ENCODE data around the gene UPK1B. TPM values are rescaled to one million over a fixed set of nuclear protein-coding genes. Genes with fewer than 3 reads are reported as not detected.

Gene UPK1B
- total RNA-seq, 1 experiment from 2014 or later: 1.0 TPM

DNA sequence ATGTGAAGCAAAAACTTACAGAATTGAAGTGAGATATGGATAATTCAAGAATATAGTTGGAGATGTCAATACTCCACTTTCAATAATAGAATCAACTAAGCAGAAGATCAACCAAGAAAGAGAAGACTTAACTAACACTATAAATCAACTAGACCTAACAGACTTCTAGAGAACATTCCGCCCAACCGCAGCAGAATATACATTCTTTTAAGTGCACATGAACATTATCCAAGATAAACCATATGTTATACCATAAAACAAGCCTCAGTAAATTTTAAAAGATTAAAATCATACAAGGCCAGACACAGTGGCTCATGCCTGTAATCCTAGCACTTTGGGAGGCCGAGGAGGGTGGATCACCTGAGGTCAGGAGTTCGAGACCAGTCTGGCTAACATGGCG lies 32.9 kb upstream of the UPK1B start:
- Histone ChIP-seq H3K79me2 (ENCODE audit: insufficient read depth, low read length) (no peaks in the 10 kb centered on the region), H4K8ac (replicated peaks; ENCODE audit: insufficient read length, low read depth, low read length) (no peak overlapping the region), H3K9me3 (ENCODE audit: control insufficient read depth, low read depth, low read length) (no peaks in the 10 kb centered on the region), H3K18ac (ENCODE audit: insufficient read length, low read depth, low read length) (no peak overlapping the region), H4K91ac (ENCODE audit: insufficient read length, low read depth, low read length) (no peak overlapping the region), H2AK5ac (ENCODE audit: insufficient read length, low read length) (no peak overlapping the region), H2BK5ac (ENCODE audit: insufficient read length, low read length) (no peak overlapping the region), H4K5ac (ENCODE audit: insufficient read length, low read depth, low read length) (no peak overlapping the region), H3K4me1 (ENCODE audit: insufficient read depth, low read length) (no peaks in the 10 kb centered on the region), H3K27ac (ENCODE audit: insufficient read length, low read depth, low read length) (no peak overlapping the region), H3K56ac (ENCODE audit: insufficient read length, low read depth, low read length) (no peak overlapping the region), H3K14ac (ENCODE audit: insufficient read depth, low read length) (no peak overlapping the region), H2BK15ac (ENCODE audit: low read depth, low read length) (no peak overlapping the region), H2BK120ac (ENCODE audit: low read depth, low read length, poor library complexity, severe bottlenecking) (no peak overlapping the region), H3K23me2 (ENCODE audit: insufficient read length, low read depth, low read length, poor library complexity, severe bottlenecking) (no peaks in the 10 kb centered on the region), H2BK12ac (ENCODE audit: insufficient read length, low read depth, low read length) (no peak overlapping the region), H3K23ac (ENCODE audit: insufficient read length, low read depth, low read length) (no peak overlapping the region), H2BK20ac (ENCODE audit: low read depth, low read length, poor library complexity, severe bottlenecking) (no peak overlapping the region), H4K20me1 (ENCODE audit: control insufficient read depth, insufficient read depth, insufficient read length) (no peaks in the 10 kb centered on the region), H3K27me3 (ENCODE audit: insufficient read depth, low read length) (no peaks in the 10 kb centered on the region), H3T11ph (ENCODE audit: low read length) (no peak overlapping the region), H3K4me2 (ENCODE audit: insufficient read depth, insufficient read length, low read length) (no peak overlapping the region), H3K9ac (ENCODE audit: extremely low read depth, insufficient read length, low read length) (no peak overlapping the region), H2AFZ (ENCODE audit: low read length) (no peak overlapping the region), H3K4ac (ENCODE audit: low read depth, low read length) (no peak overlapping the region), H3K79me1 (ENCODE audit: insufficient read depth, low read depth, low read length, poor library complexity, severe bottlenecking) (no peaks in the 10 kb centered on the region)
- DNase-seq: no peak
- no CpG with 5 or more reads among the region's 5 CpGs for WGBS (ENCODE audit: extremely low coverage, insufficient read length, low lambda C conversion rate)
- TF ChIP-seq, protein P1, sequence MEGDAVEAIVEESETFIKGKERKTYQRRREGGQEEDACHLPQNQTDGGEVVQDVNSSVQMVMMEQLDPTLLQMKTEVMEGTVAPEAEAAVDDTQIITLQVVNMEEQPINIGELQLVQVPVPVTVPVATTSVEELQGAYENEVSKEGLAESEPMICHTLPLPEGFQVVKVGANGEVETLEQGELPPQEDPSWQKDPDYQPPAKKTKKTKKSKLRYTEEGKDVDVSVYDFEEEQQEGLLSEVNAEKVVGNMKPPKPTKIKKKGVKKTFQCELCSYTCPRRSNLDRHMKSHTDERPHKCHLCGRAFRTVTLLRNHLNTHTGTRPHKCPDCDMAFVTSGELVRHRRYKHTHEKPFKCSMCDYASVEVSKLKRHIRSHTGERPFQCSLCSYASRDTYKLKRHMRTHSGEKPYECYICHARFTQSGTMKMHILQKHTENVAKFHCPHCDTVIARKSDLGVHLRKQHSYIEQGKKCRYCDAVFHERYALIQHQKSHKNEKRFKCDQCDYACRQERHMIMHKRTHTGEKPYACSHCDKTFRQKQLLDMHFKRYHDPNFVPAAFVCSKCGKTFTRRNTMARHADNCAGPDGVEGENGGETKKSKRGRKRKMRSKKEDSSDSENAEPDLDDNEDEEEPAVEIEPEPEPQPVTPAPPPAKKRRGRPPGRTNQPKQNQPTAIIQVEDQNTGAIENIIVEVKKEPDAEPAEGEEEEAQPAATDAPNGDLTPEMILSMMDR (conservative IDR thresholded peaks at IDR 0.05): no peak
- peaks cover 1% of the 10 kb centered on the region for H3K27me3 Mint-ChIP-seq (ENCODE audit: low read depth)
- H3K4me1 Mint-ChIP-seq: peaks cover under 1 to 3% of the 10 kb centered on the region in 2 experiments; a peak in 1 of 4 replicates
- peaks cover 0 to 12% (median 2%) of the 10 kb centered on the region in 3 experiments; a peak in 3 of 7 replicates for H3K36me3 Mint-ChIP-seq (ENCODE audit: insufficient read depth in 1 of 3, low read depth in 3 of 3)
- no peak overlapping the region for H3K27ac Mint-ChIP-seq
- H3K9me3 Mint-ChIP-seq: peaks cover 15 to 19% of the 10 kb centered on the region in 2 experiments
- no peak overlapping the region for H3K4me3 Mint-ChIP-seq
